K562 (cell line): ENCODE measurements around the gene PPFIBP2. TPM values are rescaled to one million over a fixed set of nuclear protein-coding genes. Genes with fewer than 3 reads are reported as not detected.

ENCODE experiments used
- ATAC-seq: fragments of 200-7000 bp; cut with Tn5 transposase; 3 replicates; pipeline ENCODE4 v1.9.1; 2020; ENCODE audit warnings: moderate library complexity
- BruUV-seq: library from RNA; stranded (reverse); fragments of 400-500 nt; replicated peaks from 2 replicates; lab custom pipeline; 2021; lab: Mats Ljungman, UMichigan
- CTCF ChIA-PET: fragments of 300-600 bp; formaldehyde crosslinking; extraction: SDS; loops from one replicate; lab custom pipeline; 2021; ENCODE audit warnings: low intra/inter-chr PET ratio; lab: Yijun Ruan, JAX
- POLR2A ChIA-PET: fragments of 300-600, 350-650 bp; sonication (Branson Sonifier 250); formaldehyde crosslinking; extraction: SDS; loops from one replicate; lab custom pipeline; 2021; ENCODE audit warnings: antibody characterized with exemption, inconsistent platforms; lab: Yijun Ruan, JAX
- DNase-seq, 4 experiments: peaks; one replicate each; pipeline versions ENCODE4 v3.0.0 to v3.0.0-alpha.2; 2011 to 2018; ENCODE audit warnings: low spot score in 3 of 4, mixed read lengths in 3 of 4; ENCODE audit errors: extremely low read depth in 1 of 4
- FAIRE-seq: peaks from 2 replicates; lab custom pipeline; 2011; peaks lifted over from hg19 to GRCh38; lab: Jason Lieb, UNC
- H2AFZ ChIP-seq: 2 replicates; pipeline ENCODE4 v1.6.0; 2011; ENCODE audit warnings: low read depth, low read length, control low read depth, inconsistent platforms
- H3K27ac ChIP-seq: fragments of 200-600 bp; 3 replicates; pipeline ENCODE4 v1.8.0; 2011; ENCODE audit warnings: low read depth, mild to moderate bottlenecking, control low read depth, inconsistent platforms, low read length, moderate library complexity, mixed read lengths; ENCODE audit errors: extremely low read depth
- H3K27me3 ChIP-seq, 2 experiments: fragments of 300-600 bp in 1 of 2; 2 replicates in 1 of 2; 3 replicates in 1 of 2; pipeline versions ENCODE4 v1.6.0 to v1.8.0; 2011; ENCODE audit warnings: inconsistent platforms in 2 of 2, low read length in 2 of 2, mild to moderate bottlenecking in 1 of 2, mixed read lengths in 1 of 2, moderate library complexity in 1 of 2; ENCODE audit not compliant: control insufficient read depth in 2 of 2, insufficient read depth in 2 of 2
- H3K36me3 ChIP-seq: fragments of 300-600 bp; 3 replicates; pipeline ENCODE4 v1.8.0; 2011; ENCODE audit warnings: mild to moderate bottlenecking, low read length, inconsistent platforms; ENCODE audit not compliant: control insufficient read depth, insufficient read depth
- H3K4me1 ChIP-seq, 2 experiments: fragments of 200-600 bp in 1 of 2; replicated peaks in 1 of 2; 2 replicates in 1 of 2; 3 replicates in 1 of 2; pipeline versions ENCODE4 v1.5.1 to v1.8.0; 2011; ENCODE audit warnings: inconsistent platforms in 2 of 2, low read length in 2 of 2, mild to moderate bottlenecking in 1 of 2, mixed read lengths in 1 of 2, moderate library complexity in 1 of 2; ENCODE audit not compliant: control insufficient read depth in 2 of 2, insufficient read depth in 2 of 2
- H3K4me2 ChIP-seq: 2 replicates; pipeline ENCODE4 v1.6.1; 2011; ENCODE audit warnings: low read length, control low read depth, inconsistent platforms, mixed read lengths; ENCODE audit not compliant: insufficient read depth
- H3K4me3 ChIP-seq: fragments of 200-600 bp; sonication (generic), shearing (Covaris generic); 2 replicates; pipeline ENCODE4 v1.5.1; 2016; ENCODE audit warnings: control low read depth, inconsistent platforms
- H3K79me2 ChIP-seq: fragments of 200-600 bp; 3 replicates; pipeline ENCODE4 v1.8.0; 2011; ENCODE audit warnings: low read length, inconsistent platforms; ENCODE audit not compliant: control insufficient read depth, insufficient read depth
- H3K9ac ChIP-seq, 2 experiments: 2 replicates each; pipeline versions ENCODE4 v1.6.0 to v1.6.1; 2011; ENCODE audit warnings: low read depth in 2 of 2, low read length in 2 of 2, control low read depth in 1 of 2, inconsistent platforms in 1 of 2, mild to moderate bottlenecking in 1 of 2, mixed read lengths in 1 of 2; ENCODE audit not compliant: insufficient read depth in 1 of 2
- H3K9me1 ChIP-seq: one replicate; pipeline ENCODE4 v1.6.0; 2011; ENCODE audit warnings: inconsistent platforms, mild to moderate bottlenecking, low read length, moderate library complexity; ENCODE audit not compliant: control insufficient read depth, insufficient read depth
- H3K9me3 ChIP-seq: replicated peaks from 2 replicates; pipeline ENCODE4 v1.5.1; 2011; ENCODE audit warnings: low read depth, low read length, inconsistent platforms; ENCODE audit not compliant: control insufficient read depth, insufficient read depth
- H4K20me1 ChIP-seq: replicated peaks from 2 replicates; pipeline ENCODE4 v1.6.1; 2011; ENCODE audit warnings: low read length, inconsistent platforms, mixed read lengths; ENCODE audit not compliant: control insufficient read depth, insufficient read depth
- CREM ChIP-seq: IDR thresholded peaks from 2 replicates; pipeline ENCODE4 v1.6.1; 2014; ENCODE audit warnings: antibody characterized with exemption, low read depth
- GABPB2 ChIP-seq: fragments of 250-450 bp; sonication (Bioruptor Pico); conservative IDR thresholded peaks from 2 replicates; pipeline ENCODE4 v1.5.1; 2021; ENCODE audit warnings: mild to moderate bottlenecking
- MTA3 ChIP-seq: fragments of 450-650 bp; formaldehyde crosslinking; IDR thresholded peaks from 2 replicates; pipeline ENCODE4 v1.6.1; 2017; ENCODE audit warnings: mild to moderate bottlenecking, borderline replicate concordance
- NR4A1 ChIP-seq, 2 experiments: fragments of 250-450 bp in 1 of 2; fragments of 450-650 bp in 1 of 2; sonication (Bioruptor Pico) in 1 of 2; IDR thresholded peaks; 2 replicates each; pipeline versions ENCODE4 v1.4.0 to v1.6.1; 2016 to 2020; ENCODE audit warnings: mild to moderate bottlenecking in 2 of 2, missing compliant biosample characterization in 1 of 2, missing genetic modification characterization in 1 of 2, moderate library complexity in 1 of 2
- PKNOX1 ChIP-seq: fragments of 450-650 bp; IDR thresholded peaks from 2 replicates; pipeline ENCODE4 v1.6.1; 2016
- RCOR1 ChIP-seq, 2 experiments: IDR thresholded peaks; 2 replicates each; pipeline ENCODE4 v1.6.1; 2012; ENCODE audit warnings: low read depth in 2 of 2, low read length in 2 of 2, borderline replicate concordance in 1 of 2, improper control_type of control experiment in 1 of 2
- SMARCC2 ChIP-seq: fragments of 450-650 bp; IDR thresholded peaks from 2 replicates; pipeline ENCODE4 v1.6.1; 2017; ENCODE audit warnings: antibody characterized with exemption, moderate library complexity, mild to moderate bottlenecking, low read depth
- SREBF1 ChIP-seq: fragments of 150-350 bp; IDR thresholded peaks from 2 replicates; pipeline ENCODE4 v1.6.1; 2014; ENCODE audit warnings: antibody characterized with exemption, low read depth, low read length, borderline replicate concordance
- ZNF384 ChIP-seq: IDR thresholded peaks from 2 replicates; pipeline ENCODE4 v1.6.1; 2012; ENCODE audit warnings: low read depth, low read length, improper control_type of control experiment
- ZNF699 ChIP-seq: fragments of 250-450 bp; sonication (Bioruptor Pico); IDR thresholded peaks from 2 replicates; pipeline ENCODE4 v1.8.0; 2021; ENCODE audit warnings: mild to moderate bottlenecking, moderate library complexity; ENCODE audit not compliant: insufficient replicate concordance
- WGBS: fragments of 100-300 bp; shearing (Covaris generic); methylation state at CpG from one replicate; pipeline ENCODE4 v1.1.6; 2016; ENCODE audit warnings: low coverage, mixed read lengths; ENCODE audit not compliant: insufficient coverage; ENCODE audit errors: missing lambda C conversion rate; 5-methylcytosine and 5-hydroxymethylcytosine counted together
- in situ Hi-C: fragments of 300-500 bp; cut with MboI; formaldehyde crosslinking; loops from 4 replicates; pipeline ENCODE4 v1.15.0; 2018; ENCODE audit warnings: inconsistent platforms, mixed read lengths
- intact Hi-C: fragments of 100-400 bp; cut with micrococcal nuclease; formaldehyde crosslinking; loops from 2 replicates; pipeline ENCODE4 v1.14.2; 2022
- polyA plus RNA-seq, 8 experiments: library from polyadenylated mRNA; depleted of rRNA in 4 of 8; stranded (reverse) in 5 of 8; unstranded in 3 of 8; fragments of >200 nt; fragmentation: Nextera tagmentation in 2 of 8; fragmentation: Illumina TruSeq in 1 of 8; extraction: Ambion mirVana in 2 of 8; extraction: Trizol in 1 of 8; gene quantifications; 2 replicates each; pipeline versions ENCODE4 v1.2.1 to v1.2.3, GENCODE V29; 2011 to 2014; ENCODE audit warnings: inconsistent platforms in 1 of 8, missing spikeins in 1 of 8
- total RNA-seq, 7 experiments: library from RNA; depleted of rRNA in 6 of 7; stranded (reverse); fragments of >200 nt in 6 of 7; fragmentation: Illumina TruSeq in 2 of 7; extraction: Trizol in 2 of 7; gene quantifications; 2 replicates each; pipeline versions ENCODE4 v1.2.1 to v1.2.3, GENCODE V29; 2011 to 2021; ENCODE audit warnings: low replicate concordance in 1 of 7
- TF ChIP-seq, protein P1 (sequence below): fragments of 250-450 bp; sonication (Bioruptor Pico); IDR thresholded peaks from 2 replicates; pipeline ENCODE4 v1.8.0; 2022; ENCODE audit warnings: inconsistent platforms, mild to moderate bottlenecking, moderate library complexity, borderline replicate concordance
- TF ChIP-seq, protein P2 (sequence below): sonication (generic); formaldehyde crosslinking; IDR thresholded peaks from 2 replicates; pipeline ENCODE4 v1.8.0; 2023; ENCODE audit warnings: mild to moderate bottlenecking, missing genetic modification reagents
- TF ChIP-seq, protein P3 (sequence below): sonication (generic); formaldehyde crosslinking; IDR thresholded peaks from 2 replicates; pipeline ENCODE4 v1.8.0; 2022; ENCODE audit warnings: missing genetic modification reagents, mild to moderate bottlenecking, moderate library complexity, borderline replicate concordance
- TF ChIP-seq, protein P4 (sequence below): fragments of 250-450 bp; sonication (Bioruptor Pico); IDR thresholded peaks from 2 replicates; pipeline ENCODE4 v1.9.0; 2021; ENCODE audit warnings: mild to moderate bottlenecking

Gene PPFIBP2
- total and polyA plus RNA-seq, 9 of the 15 experiments (the other 6 are each of a cell fraction or from before 2014, with no cell fraction given), result 0.18 to 3.4 (median 1.2) TPM

GRCh38 chr11:7536100-7536499 lies 22.3 kb downstream of the PPFIBP2 start:
- DNase-seq (peak; percentile 13 to 49 (median 36)), ATAC-seq (peak; percentile 89), FAIRE-seq (no peak)
- intact Hi-C loops, result no loop called here
- H3K4me3 ChIP-seq, result no peak overlapping the region
- POLR2A ChIA-PET, result no interaction called here
- H3K79me2 ChIP-seq, result no peaks in the 10 kb centered on the region
- H2AFZ ChIP-seq, result no peak overlapping the region
- H3K36me3 ChIP-seq, result no peaks in the 10 kb centered on the region
- no peaks in the 10 kb centered on the region for H3K4me1 ChIP-seq
- H3K4me2 ChIP-seq, result no peak overlapping the region
- no peaks in the 10 kb centered on the region for H3K9me3 ChIP-seq
- no TSS peak for BruUV-seq
- in situ Hi-C loops, result no loop called here
- no peaks in the 10 kb centered on the region for H3K9me1 ChIP-seq
- CTCF ChIA-PET, result no interaction called here
- H4K20me1 ChIP-seq, result 0 out of 2 replicates have a peak, but pooled peaks cover 5% of the 10 kb centered on the region
- H3K9ac ChIP-seq, result no peak overlapping the region
- WGBS, result under 1% methylated on average over 8 of the region's 8 CpGs
- no peak overlapping the region for H3K27ac ChIP-seq
- peaks cover 0 to 24% of the 10 kb centered on the region in 2 experiments; a peak in 1 of 5 replicates for H3K27me3 ChIP-seq
- peak; percentile 59; the same call in 1 of the 2 replicates for TF ChIP-seq PKNOX1
- TF ChIP-seq SMARCC2, result no peak
- no peak for TF ChIP-seq MTA3
- TF ChIP-seq, protein P1, sequence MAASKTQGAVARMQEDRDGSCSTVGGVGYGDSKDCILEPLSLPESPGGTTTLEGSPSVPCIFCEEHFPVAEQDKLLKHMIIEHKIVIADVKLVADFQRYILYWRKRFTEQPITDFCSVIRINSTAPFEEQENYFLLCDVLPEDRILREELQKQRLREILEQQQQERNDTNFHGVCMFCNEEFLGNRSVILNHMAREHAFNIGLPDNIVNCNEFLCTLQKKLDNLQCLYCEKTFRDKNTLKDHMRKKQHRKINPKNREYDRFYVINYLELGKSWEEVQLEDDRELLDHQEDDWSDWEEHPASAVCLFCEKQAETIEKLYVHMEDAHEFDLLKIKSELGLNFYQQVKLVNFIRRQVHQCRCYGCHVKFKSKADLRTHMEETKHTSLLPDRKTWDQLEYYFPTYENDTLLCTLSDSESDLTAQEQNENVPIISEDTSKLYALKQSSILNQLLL (CRISPR knock-in tag), result no peak
- no peak for TF ChIP-seq SREBF1
- TF ChIP-seq, protein P2, sequence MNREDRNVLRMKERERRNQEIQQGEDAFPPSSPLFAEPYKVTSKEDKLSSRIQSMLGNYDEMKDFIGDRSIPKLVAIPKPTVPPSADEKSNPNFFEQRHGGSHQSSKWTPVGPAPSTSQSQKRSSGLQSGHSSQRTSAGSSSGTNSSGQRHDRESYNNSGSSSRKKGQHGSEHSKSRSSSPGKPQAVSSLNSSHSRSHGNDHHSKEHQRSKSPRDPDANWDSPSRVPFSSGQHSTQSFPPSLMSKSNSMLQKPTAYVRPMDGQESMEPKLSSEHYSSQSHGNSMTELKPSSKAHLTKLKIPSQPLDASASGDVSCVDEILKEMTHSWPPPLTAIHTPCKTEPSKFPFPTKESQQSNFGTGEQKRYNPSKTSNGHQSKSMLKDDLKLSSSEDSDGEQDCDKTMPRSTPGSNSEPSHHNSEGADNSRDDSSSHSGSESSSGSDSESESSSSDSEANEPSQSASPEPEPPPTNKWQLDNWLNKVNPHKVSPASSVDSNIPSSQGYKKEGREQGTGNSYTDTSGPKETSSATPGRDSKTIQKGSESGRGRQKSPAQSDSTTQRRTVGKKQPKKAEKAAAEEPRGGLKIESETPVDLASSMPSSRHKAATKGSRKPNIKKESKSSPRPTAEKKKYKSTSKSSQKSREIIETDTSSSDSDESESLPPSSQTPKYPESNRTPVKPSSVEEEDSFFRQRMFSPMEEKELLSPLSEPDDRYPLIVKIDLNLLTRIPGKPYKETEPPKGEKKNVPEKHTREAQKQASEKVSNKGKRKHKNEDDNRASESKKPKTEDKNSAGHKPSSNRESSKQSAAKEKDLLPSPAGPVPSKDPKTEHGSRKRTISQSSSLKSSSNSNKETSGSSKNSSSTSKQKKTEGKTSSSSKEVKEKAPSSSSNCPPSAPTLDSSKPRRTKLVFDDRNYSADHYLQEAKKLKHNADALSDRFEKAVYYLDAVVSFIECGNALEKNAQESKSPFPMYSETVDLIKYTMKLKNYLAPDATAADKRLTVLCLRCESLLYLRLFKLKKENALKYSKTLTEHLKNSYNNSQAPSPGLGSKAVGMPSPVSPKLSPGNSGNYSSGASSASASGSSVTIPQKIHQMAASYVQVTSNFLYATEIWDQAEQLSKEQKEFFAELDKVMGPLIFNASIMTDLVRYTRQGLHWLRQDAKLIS (CRISPR knock-in tag), result no peak
- no peak for TF ChIP-seq NR4A1 (CRISPR knock-in tag; IDR thresholded peaks at IDR 0.05)
- no peak for TF ChIP-seq NR4A1 (tag; IDR thresholded peaks at IDR 0.05)
- TF ChIP-seq, protein P3, sequence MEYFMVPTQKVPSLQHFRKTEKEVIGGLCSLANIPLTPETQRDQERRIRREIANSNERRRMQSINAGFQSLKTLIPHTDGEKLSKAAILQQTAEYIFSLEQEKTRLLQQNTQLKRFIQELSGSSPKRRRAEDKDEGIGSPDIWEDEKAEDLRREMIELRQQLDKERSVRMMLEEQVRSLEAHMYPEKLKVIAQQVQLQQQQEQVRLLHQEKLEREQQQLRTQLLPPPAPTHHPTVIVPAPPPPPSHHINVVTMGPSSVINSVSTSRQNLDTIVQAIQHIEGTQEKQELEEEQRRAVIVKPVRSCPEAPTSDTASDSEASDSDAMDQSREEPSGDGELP (CRISPR knock-in tag), result no peak
- TF ChIP-seq RCOR1 (IDR thresholded peaks at IDR 0.05; ENCODE audit: borderline replicate concordance in 1 of 2, low read depth in 2 of 2, low read length in 2 of 2), result no peak
- TF ChIP-seq, protein P4, sequence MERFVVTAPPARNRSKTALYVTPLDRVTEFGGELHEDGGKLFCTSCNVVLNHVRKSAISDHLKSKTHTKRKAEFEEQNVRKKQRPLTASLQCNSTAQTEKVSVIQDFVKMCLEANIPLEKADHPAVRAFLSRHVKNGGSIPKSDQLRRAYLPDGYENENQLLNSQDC (CRISPR knock-in tag), result no peak
- peak; percentile 70 for TF ChIP-seq CREM
- TF ChIP-seq GABPB2, result no peak
- no peak for TF ChIP-seq ZNF699 (CRISPR knock-in tag)
- TF ChIP-seq ZNF384, result no peak
